GM12874 (cell line): ENCODE results near the gene RPP14.

Source experiments
- TF ChIP-seq, protein P1 (sequence below): IDR thresholded peaks from 2 replicates; pipeline ENCODE4 v1.5.1; 2011; ENCODE audit warnings: low read depth, mild to moderate bottlenecking, control low read depth, low read length, moderate library complexity; ENCODE audit not compliant: insufficient read depth

RPP14 gene

GRCh38 chr3:58336135-58336882 is 30.3 kb downstream of the RPP14 start:
- TF ChIP-seq, protein P1, sequence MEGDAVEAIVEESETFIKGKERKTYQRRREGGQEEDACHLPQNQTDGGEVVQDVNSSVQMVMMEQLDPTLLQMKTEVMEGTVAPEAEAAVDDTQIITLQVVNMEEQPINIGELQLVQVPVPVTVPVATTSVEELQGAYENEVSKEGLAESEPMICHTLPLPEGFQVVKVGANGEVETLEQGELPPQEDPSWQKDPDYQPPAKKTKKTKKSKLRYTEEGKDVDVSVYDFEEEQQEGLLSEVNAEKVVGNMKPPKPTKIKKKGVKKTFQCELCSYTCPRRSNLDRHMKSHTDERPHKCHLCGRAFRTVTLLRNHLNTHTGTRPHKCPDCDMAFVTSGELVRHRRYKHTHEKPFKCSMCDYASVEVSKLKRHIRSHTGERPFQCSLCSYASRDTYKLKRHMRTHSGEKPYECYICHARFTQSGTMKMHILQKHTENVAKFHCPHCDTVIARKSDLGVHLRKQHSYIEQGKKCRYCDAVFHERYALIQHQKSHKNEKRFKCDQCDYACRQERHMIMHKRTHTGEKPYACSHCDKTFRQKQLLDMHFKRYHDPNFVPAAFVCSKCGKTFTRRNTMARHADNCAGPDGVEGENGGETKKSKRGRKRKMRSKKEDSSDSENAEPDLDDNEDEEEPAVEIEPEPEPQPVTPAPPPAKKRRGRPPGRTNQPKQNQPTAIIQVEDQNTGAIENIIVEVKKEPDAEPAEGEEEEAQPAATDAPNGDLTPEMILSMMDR, result no peak

GRCh38 chr3:58337190-58337589 is 31.1 kb downstream of the RPP14 start:
- TF ChIP-seq, protein P1, result no peak

DNA sequence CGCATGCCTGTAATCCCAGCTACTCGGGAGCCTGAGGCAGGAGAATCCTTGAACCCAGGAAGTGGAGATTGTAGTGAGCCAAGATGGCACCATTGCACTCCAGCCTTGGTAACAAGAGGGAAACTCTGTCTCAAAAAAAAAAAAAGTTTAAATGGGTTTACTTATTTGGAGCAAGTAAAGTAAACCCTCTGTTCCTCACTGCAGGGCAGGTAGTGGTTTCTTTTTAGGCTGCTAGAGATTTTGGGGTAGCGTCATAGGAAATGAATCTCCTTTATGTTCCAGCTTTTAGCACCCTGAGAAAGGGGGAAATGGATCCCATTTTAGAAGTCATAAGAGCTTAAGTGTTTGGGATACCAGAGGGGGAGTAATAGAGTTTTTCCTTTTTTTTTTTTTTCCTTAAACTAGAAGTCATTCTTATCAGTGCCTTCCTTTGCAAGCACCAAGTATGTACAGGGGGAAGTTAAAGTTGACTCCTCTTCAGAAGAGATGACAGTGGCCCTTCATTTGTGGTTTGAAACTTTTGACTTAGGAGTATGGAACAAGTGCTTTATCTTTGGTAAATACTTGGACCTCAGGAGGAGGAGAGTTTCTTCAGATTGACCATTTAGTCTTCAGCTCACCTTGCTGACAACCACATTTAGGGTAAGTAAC is 34.7 kb downstream of the RPP14 start:
- TF ChIP-seq, protein P1, result no peak

DNA sequence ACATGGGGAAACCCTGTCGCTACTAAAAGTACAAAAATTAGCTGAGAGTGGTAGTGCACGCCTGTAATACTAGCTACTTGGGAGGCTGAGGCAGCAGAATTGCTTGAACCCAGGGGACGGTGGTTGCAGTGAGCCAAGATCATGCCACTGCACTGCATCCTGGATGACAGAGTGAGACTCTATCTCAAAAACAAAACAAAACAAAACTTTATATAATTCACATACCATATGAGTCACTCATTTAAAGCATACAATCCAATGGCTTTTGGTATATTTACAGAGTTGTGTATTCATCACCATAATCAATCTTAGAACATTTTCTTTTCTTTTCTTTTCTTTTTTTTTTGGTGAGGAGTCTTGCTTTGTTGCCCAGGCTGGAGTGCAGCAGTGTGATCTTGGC is 35.3 kb downstream of the RPP14 start:
- TF ChIP-seq, protein P1, result no peak

GRCh38 chr3:58342676-58343075 is 36.6 kb downstream of the RPP14 start:
- TF ChIP-seq, protein P1, result no peak

DNA sequence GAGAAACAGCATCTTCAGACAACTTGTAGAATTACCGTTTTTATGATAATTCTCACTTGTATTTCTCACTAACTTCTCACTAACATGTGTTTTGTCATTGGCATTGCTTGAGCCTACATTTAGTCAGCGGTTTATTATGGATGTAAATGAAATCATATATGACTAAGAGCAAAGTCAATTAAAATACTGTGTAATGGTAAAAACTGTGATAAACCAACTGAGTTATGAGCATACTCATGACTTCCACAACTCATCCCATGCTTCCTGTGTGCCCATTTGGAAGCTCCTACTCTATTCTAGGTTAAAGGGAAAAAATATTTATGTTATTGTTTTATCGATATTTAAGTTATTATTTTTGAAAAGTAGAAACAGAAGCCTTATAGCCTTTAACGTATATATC is 39.4 kb downstream of the RPP14 start:
- TF ChIP-seq, protein P1, result no peak

- TF ChIP-seq, protein P1, result no peak
Observed at GRCh38 chr3:58346368-58346767, 40.3 kb downstream of the RPP14 start.
